WTC11 (cell line): ENCODE measurements around the gene HAX1. TPM values are rescaled to one million over a fixed set of nuclear protein-coding genes. Genes with fewer than 3 reads are reported as not detected.
A peak's percentile ranks its signal among the peaks of the same experiment; 100 is the strongest.

Experiments used
- ATAC-seq: fragments of 200-7000 bp; cut with Tn5 transposase; 2 replicates; pipeline ENCODE4 v1.10.0; 2021; ENCODE audit warnings: mild to moderate bottlenecking, moderate library complexity
- CTCF ChIA-PET: fragments of 300-600 bp; sonication (Branson Sonifier 250); formaldehyde crosslinking; loops from one replicate; lab custom pipeline; 2021; ENCODE audit warnings: antibody characterized with exemption; lab: Charles Lee
- POLR2A ChIA-PET: fragments of 350-600 bp; sonication (Branson Sonifier 250); formaldehyde crosslinking; loops from one replicate; lab custom pipeline; 2021; ENCODE audit warnings: antibody characterized with exemption; lab: Charles Lee
- DNase-seq: peaks from one replicate; pipeline ENCODE4 v3.0.0; 2021; ENCODE audit warnings: low spot score
- H3K27ac Mint-ChIP-seq: 2 replicates; pipeline ENCODE4 v1.8.0; 2021; ENCODE audit warnings: mixed read lengths
- H3K27me3 Mint-ChIP-seq: 2 replicates; pipeline ENCODE4 v1.8.0; 2021; ENCODE audit warnings: low read depth, mild to moderate bottlenecking, moderate library complexity, mixed read lengths
- H3K36me3 Mint-ChIP-seq: 2 replicates; pipeline ENCODE4 v1.8.0; 2021; ENCODE audit warnings: mixed read lengths
- H3K4me1 Mint-ChIP-seq: 2 replicates; pipeline ENCODE4 v1.8.0; 2022; ENCODE audit warnings: mixed read lengths
- H3K4me3 Mint-ChIP-seq: 2 replicates; pipeline ENCODE4 v1.8.0; 2021; ENCODE audit warnings: mild to moderate bottlenecking, moderate library complexity, mixed read lengths
- H3K9me3 Mint-ChIP-seq: 2 replicates; pipeline ENCODE4 v1.8.0; 2021; ENCODE audit warnings: mixed read lengths
- CREM ChIP-seq: sonication (generic); formaldehyde crosslinking; IDR thresholded peaks from 2 replicates; pipeline ENCODE4 v1.8.1; 2022; ENCODE audit warnings: mild to moderate bottlenecking, missing genetic modification reagents, moderate library complexity
- EMX1 ChIP-seq: fragments of 250-450 bp; sonication (Bioruptor Pico); IDR thresholded peaks from 2 replicates; pipeline ENCODE4 v1.8.0; 2021; ENCODE audit warnings: mild to moderate bottlenecking
- HMGA2 ChIP-seq: fragments of 250-450 bp; sonication (Bioruptor Pico); IDR thresholded peaks from 2 replicates; pipeline ENCODE4 v1.4.0; 2021; ENCODE audit warnings: mild to moderate bottlenecking, moderate library complexity
- NFYB ChIP-seq: sonication (generic); formaldehyde crosslinking; conservative IDR thresholded peaks from 2 replicates; pipeline ENCODE4 v1.8.0; 2022; ENCODE audit warnings: low read depth, missing genetic modification reagents
- NR3C1 ChIP-seq: sonication (generic); formaldehyde crosslinking; conservative IDR thresholded peaks from 2 replicates; pipeline ENCODE4 v1.8.1; 2023; ENCODE audit warnings: low read depth, mild to moderate bottlenecking, missing genetic modification reagents
- RELA ChIP-seq: sonication (generic); formaldehyde crosslinking; IDR thresholded peaks from 2 replicates; pipeline ENCODE4 v1.8.1; 2022; ENCODE audit warnings: missing genetic modification reagents, mild to moderate bottlenecking, borderline replicate concordance
- RORB ChIP-seq: fragments of 250-450 bp; sonication (Bioruptor Pico); IDR thresholded peaks from 2 replicates; pipeline ENCODE4 v1.9.0; 2021; ENCODE audit warnings: mild to moderate bottlenecking
- ZNF232 ChIP-seq: sonication (generic); formaldehyde crosslinking; IDR thresholded peaks from 2 replicates; pipeline ENCODE4 v1.8.0; 2022; ENCODE audit warnings: mild to moderate bottlenecking, missing genetic modification reagents
- total RNA-seq: library from RNA; stranded (reverse); gene quantifications from 3 replicates; pipeline ENCODE4 v1.2.3, GENCODE V29; 2021
- TF ChIP-seq, protein P1 (sequence below): fragments of 250-450 bp; sonication (Bioruptor Pico); IDR thresholded peaks from 2 replicates; pipeline ENCODE4 v1.9.0; 2021; ENCODE audit warnings: mild to moderate bottlenecking, borderline replicate concordance
- TF ChIP-seq, protein P2 (sequence below): sonication (generic); formaldehyde crosslinking; IDR thresholded peaks from 2 replicates; pipeline ENCODE4 v1.8.0; 2023; ENCODE audit warnings: mild to moderate bottlenecking, missing genetic modification reagents
- TF ChIP-seq, protein P3 (sequence below): sonication (generic); formaldehyde crosslinking; conservative IDR thresholded peaks from 2 replicates; pipeline ENCODE4 v1.8.1; 2022; ENCODE audit warnings: mild to moderate bottlenecking, missing genetic modification reagents
- TF ChIP-seq, protein P4 (sequence below): fragments of 250-450 bp; sonication (Bioruptor Pico); IDR thresholded peaks from 2 replicates; pipeline ENCODE4 v2.1.2; 2022; ENCODE audit warnings: mild to moderate bottlenecking, moderate library complexity
- TF ChIP-seq, protein P5 (sequence below): sonication (generic); formaldehyde crosslinking; IDR thresholded peaks from 2 replicates; pipeline ENCODE4 v1.8.1; 2022; ENCODE audit warnings: missing genetic modification reagents, borderline replicate concordance
- TF ChIP-seq, protein P6 (sequence below): sonication (generic); formaldehyde crosslinking; IDR thresholded peaks from 2 replicates; pipeline ENCODE4 v1.8.1; 2022; ENCODE audit warnings: mild to moderate bottlenecking, missing genetic modification reagents, moderate library complexity, borderline replicate concordance
- TF ChIP-seq, protein P7 (sequence below): sonication (generic); formaldehyde crosslinking; IDR thresholded peaks from 2 replicates; pipeline ENCODE4 v1.8.0; 2022; ENCODE audit warnings: mild to moderate bottlenecking, missing genetic modification reagents
- TF ChIP-seq, protein P8 (sequence below): fragments of 250-450 bp; sonication (Bioruptor Pico); IDR thresholded peaks from 2 replicates; pipeline ENCODE4 v1.9.0; 2021; ENCODE audit warnings: moderate library complexity, mild to moderate bottlenecking, inconsistent platforms, borderline replicate concordance
- TF ChIP-seq, protein P9 (sequence below): sonication (generic); formaldehyde crosslinking; IDR thresholded peaks from 2 replicates; pipeline ENCODE4 v1.8.1; 2023; ENCODE audit warnings: mild to moderate bottlenecking, missing genetic modification reagents, moderate library complexity

The HAX1 gene
- total RNA-seq, 1 experiment from 2014 or later: 69.2 TPM

DNA sequence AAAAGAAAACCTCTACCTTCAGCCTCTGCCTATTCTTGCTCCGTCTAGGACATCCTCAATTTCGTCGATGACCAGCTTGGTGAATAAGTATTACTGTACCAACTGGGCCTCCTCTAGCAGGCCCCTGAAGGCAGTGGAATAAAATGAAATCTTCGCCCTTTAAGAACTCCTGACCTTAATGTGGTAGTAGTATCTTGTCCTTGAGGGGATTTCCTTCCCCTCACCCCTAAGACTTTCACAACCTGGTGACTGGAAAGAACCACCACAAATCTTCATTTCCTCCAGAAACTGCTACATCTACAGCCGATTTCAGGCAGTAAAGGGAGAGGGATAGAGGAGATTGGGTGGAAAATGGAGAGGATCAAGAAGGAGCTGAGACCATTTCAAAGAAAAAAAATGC, 1.6 kb upstream of the HAX1 start (continued):
- TF ChIP-seq, protein P1, sequence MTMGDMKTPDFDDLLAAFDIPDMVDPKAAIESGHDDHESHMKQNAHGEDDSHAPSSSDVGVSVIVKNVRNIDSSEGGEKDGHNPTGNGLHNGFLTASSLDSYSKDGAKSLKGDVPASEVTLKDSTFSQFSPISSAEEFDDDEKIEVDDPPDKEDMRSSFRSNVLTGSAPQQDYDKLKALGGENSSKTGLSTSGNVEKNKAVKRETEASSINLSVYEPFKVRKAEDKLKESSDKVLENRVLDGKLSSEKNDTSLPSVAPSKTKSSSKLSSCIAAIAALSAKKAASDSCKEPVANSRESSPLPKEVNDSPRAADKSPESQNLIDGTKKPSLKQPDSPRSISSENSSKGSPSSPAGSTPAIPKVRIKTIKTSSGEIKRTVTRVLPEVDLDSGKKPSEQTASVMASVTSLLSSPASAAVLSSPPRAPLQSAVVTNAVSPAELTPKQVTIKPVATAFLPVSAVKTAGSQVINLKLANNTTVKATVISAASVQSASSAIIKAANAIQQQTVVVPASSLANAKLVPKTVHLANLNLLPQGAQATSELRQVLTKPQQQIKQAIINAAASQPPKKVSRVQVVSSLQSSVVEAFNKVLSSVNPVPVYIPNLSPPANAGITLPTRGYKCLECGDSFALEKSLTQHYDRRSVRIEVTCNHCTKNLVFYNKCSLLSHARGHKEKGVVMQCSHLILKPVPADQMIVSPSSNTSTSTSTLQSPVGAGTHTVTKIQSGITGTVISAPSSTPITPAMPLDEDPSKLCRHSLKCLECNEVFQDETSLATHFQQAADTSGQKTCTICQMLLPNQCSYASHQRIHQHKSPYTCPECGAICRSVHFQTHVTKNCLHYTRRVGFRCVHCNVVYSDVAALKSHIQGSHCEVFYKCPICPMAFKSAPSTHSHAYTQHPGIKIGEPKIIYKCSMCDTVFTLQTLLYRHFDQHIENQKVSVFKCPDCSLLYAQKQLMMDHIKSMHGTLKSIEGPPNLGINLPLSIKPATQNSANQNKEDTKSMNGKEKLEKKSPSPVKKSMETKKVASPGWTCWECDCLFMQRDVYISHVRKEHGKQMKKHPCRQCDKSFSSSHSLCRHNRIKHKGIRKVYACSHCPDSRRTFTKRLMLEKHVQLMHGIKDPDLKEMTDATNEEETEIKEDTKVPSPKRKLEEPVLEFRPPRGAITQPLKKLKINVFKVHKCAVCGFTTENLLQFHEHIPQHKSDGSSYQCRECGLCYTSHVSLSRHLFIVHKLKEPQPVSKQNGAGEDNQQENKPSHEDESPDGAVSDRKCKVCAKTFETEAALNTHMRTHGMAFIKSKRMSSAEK: no peak

DNA sequence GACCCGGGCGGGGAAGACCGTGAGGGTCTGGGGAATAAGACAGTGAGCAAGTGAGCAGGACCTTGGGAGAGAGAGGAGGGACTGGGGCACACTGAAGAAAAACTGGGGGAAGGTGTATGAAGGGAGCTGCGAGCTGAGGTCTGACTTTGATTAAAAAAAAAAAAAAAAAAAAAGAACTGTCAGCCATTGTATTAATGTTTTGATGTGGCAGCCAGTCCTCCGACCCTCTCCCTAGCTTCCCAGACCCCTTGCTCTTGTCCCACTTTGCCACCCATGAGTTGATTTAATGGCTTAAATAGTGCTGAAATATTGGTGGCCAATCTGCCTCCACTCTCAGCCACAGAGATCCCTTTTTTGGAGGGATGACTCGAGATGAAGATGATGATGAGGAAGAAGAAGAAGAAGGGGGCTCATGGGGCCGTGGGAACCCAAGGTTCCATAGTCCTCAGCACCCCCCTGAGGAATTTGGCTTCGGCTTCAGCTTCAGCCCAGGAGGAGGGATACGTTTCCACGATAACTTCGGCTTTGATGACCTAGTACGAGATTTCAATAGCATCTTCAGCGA, 652 bp downstream of the HAX1 start:
- POLR2A ChIA-PET: interaction anchor here (0.7 kb wide), 1 partner anchor 54 kb away, joined by 3 read pairs; no protein-coding TSS in a partner anchor
- CTCF ChIA-PET: interaction anchor here (1.1 to 4.4 kb wide), 3 partner anchors 62 to 73 kb away, joined by 3 to 30 read pairs (median 11); no protein-coding TSS in a partner anchor
- Mint-ChIP-seq H3K4me3 (peak overlapping the region; percentile 94), H3K36me3 (peaks cover 28% of the 10 kb centered on the region), H3K9me3 (no peaks in the 10 kb centered on the region), H3K4me1 (peaks cover 14% of the 10 kb centered on the region)
- TF ChIP-seq, protein P2, sequence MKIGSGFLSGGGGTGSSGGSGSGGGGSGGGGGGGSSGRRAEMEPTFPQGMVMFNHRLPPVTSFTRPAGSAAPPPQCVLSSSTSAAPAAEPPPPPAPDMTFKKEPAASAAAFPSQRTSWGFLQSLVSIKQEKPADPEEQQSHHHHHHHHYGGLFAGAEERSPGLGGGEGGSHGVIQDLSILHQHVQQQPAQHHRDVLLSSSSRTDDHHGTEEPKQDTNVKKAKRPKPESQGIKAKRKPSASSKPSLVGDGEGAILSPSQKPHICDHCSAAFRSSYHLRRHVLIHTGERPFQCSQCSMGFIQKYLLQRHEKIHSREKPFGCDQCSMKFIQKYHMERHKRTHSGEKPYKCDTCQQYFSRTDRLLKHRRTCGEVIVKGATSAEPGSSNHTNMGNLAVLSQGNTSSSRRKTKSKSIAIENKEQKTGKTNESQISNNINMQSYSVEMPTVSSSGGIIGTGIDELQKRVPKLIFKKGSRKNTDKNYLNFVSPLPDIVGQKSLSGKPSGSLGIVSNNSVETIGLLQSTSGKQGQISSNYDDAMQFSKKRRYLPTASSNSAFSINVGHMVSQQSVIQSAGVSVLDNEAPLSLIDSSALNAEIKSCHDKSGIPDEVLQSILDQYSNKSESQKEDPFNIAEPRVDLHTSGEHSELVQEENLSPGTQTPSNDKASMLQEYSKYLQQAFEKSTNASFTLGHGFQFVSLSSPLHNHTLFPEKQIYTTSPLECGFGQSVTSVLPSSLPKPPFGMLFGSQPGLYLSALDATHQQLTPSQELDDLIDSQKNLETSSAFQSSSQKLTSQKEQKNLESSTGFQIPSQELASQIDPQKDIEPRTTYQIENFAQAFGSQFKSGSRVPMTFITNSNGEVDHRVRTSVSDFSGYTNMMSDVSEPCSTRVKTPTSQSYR: no peak
- TF ChIP-seq, protein P3, sequence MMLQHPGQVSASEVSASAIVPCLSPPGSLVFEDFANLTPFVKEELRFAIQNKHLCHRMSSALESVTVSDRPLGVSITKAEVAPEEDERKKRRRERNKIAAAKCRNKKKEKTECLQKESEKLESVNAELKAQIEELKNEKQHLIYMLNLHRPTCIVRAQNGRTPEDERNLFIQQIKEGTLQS (CRISPR knock-in tag): 0 out of 2 replicates have a peak, but pooled peaks have one; percentile 34
- TF ChIP-seq, all 79 proteins: peak for 1
- no peaks in the 10 kb centered on the region for H3K27me3 Mint-ChIP-seq
- DNase-seq (no peak), ATAC-seq (peak; percentile 4)
- H3K27ac Mint-ChIP-seq: peak overlapping the region; percentile 94

DNA sequence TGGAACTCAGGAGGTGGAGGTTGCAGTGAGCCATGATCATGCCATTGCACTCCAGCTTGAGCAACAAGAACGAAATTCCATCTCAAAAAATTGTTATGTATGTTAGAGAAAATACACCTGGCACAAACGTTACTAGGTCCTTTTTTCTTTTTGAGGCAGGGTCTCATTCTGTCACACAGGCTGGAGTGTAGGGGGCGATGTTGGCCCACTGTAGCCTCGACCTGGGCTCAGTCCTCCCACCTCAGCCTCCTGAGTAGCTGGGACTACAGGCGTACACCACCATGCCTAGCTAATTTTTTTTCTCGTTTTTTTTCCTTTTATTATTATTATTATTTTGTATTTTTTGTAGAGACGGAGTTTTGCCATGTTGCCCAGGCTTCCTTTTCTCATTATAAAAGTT, 4.4 kb downstream of the HAX1 start:
- DNase-seq (peak; percentile 38), ATAC-seq (no peak)
- CTCF ChIA-PET: interaction anchor here (0.6 to 2.4 kb wide), 12 partner anchors 14 to 270 kb away, joined by 3 to 35 read pairs (median 4); partner anchors contain the start of gene ATP8B2
- no peak overlapping the region for H3K27ac Mint-ChIP-seq
- H3K27me3 Mint-ChIP-seq: no peaks in the 10 kb centered on the region
- no peak overlapping the region for H3K4me3 Mint-ChIP-seq
- H3K9me3 Mint-ChIP-seq: no peaks in the 10 kb centered on the region
- POLR2A ChIA-PET: interaction anchor here (0.6 to 0.7 kb wide), 2 partner anchors 25 to 132 kb away, joined by 3 read pairs; no protein-coding TSS in a partner anchor
- H3K36me3 Mint-ChIP-seq: peaks cover 15% of the 10 kb centered on the region
- peaks cover 11% of the 10 kb centered on the region for H3K4me1 Mint-ChIP-seq
- TF ChIP-seq EMX1 (CRISPR knock-in tag) (no peak), HMGA2 (CRISPR knock-in tag) (no peak), RELA (CRISPR knock-in tag) (no peak), RORB (CRISPR knock-in tag) (no peak), NR3C1 (no peak), CREM (no peak), ZNF232 (CRISPR knock-in tag) (no peak), NFYB (CRISPR knock-in tag) (no peak)
- TF ChIP-seq, protein P4, sequence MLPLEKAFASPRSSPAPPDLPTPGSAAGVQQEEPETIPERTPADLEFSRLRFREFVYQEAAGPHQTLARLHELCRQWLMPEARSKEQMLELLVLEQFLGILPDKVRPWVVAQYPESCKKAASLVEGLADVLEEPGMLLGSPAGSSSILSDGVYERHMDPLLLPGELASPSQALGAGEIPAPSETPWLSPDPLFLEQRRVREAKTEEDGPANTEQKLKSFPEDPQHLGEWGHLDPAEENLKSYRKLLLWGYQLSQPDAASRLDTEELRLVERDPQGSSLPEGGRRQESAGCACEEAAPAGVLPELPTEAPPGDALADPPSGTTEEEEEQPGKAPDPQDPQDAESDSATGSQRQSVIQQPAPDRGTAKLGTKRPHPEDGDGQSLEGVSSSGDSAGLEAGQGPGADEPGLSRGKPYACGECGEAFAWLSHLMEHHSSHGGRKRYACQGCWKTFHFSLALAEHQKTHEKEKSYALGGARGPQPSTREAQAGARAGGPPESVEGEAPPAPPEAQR (CRISPR knock-in tag): no peak
- TF ChIP-seq, protein P5, sequence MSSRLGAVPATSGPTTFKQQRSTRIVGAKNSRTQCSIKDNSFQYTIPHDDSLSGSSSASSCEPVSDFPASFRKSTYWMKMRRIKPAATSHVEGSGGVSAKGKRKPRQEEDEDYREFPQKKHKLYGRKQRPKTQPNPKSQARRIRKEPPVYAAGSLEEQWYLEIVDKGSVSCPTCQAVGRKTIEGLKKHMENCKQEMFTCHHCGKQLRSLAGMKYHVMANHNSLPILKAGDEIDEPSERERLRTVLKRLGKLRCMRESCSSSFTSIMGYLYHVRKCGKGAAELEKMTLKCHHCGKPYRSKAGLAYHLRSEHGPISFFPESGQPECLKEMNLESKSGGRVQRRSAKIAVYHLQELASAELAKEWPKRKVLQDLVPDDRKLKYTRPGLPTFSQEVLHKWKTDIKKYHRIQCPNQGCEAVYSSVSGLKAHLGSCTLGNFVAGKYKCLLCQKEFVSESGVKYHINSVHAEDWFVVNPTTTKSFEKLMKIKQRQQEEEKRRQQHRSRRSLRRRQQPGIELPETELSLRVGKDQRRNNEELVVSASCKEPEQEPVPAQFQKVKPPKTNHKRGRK (CRISPR knock-in tag): no peak
- TF ChIP-seq, protein P6, sequence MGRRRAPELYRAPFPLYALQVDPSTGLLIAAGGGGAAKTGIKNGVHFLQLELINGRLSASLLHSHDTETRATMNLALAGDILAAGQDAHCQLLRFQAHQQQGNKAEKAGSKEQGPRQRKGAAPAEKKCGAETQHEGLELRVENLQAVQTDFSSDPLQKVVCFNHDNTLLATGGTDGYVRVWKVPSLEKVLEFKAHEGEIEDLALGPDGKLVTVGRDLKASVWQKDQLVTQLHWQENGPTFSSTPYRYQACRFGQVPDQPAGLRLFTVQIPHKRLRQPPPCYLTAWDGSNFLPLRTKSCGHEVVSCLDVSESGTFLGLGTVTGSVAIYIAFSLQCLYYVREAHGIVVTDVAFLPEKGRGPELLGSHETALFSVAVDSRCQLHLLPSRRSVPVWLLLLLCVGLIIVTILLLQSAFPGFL (CRISPR knock-in tag): no peak
- TF ChIP-seq, protein P7, sequence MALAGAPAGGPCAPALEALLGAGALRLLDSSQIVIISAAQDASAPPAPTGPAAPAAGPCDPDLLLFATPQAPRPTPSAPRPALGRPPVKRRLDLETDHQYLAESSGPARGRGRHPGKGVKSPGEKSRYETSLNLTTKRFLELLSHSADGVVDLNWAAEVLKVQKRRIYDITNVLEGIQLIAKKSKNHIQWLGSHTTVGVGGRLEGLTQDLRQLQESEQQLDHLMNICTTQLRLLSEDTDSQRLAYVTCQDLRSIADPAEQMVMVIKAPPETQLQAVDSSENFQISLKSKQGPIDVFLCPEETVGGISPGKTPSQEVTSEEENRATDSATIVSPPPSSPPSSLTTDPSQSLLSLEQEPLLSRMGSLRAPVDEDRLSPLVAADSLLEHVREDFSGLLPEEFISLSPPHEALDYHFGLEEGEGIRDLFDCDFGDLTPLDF (CRISPR knock-in tag): no peak
- TF ChIP-seq, protein P8, sequence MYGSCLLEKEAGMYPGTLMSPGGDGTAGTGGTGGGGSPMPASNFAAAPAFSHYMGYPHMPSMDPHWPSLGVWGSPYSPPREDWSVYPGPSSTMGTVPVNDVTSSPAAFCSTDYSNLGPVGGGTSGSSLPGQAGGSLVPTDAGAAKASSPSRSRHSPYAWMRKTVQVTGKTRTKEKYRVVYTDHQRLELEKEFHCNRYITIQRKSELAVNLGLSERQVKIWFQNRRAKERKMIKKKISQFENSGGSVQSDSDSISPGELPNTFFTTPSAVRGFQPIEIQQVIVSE: no peak
- TF ChIP-seq, protein P9, sequence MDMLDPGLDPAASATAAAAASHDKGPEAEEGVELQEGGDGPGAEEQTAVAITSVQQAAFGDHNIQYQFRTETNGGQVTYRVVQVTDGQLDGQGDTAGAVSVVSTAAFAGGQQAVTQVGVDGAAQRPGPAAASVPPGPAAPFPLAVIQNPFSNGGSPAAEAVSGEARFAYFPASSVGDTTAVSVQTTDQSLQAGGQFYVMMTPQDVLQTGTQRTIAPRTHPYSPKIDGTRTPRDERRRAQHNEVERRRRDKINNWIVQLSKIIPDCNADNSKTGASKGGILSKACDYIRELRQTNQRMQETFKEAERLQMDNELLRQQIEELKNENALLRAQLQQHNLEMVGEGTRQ (CRISPR knock-in tag): no peak
